ENCODE measurements around the gene PCTP.

- TF ChIP-seq, protein P1, sequence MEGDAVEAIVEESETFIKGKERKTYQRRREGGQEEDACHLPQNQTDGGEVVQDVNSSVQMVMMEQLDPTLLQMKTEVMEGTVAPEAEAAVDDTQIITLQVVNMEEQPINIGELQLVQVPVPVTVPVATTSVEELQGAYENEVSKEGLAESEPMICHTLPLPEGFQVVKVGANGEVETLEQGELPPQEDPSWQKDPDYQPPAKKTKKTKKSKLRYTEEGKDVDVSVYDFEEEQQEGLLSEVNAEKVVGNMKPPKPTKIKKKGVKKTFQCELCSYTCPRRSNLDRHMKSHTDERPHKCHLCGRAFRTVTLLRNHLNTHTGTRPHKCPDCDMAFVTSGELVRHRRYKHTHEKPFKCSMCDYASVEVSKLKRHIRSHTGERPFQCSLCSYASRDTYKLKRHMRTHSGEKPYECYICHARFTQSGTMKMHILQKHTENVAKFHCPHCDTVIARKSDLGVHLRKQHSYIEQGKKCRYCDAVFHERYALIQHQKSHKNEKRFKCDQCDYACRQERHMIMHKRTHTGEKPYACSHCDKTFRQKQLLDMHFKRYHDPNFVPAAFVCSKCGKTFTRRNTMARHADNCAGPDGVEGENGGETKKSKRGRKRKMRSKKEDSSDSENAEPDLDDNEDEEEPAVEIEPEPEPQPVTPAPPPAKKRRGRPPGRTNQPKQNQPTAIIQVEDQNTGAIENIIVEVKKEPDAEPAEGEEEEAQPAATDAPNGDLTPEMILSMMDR (IDR thresholded peaks at IDR 0.05 in 4 of 5, conservative IDR thresholded peaks at IDR 0.05 in 1 of 5) = no peak
- TF ChIP-seq POLR2A (IDR thresholded peaks at IDR 0.05) = no peak
Observed at GRCh38 chr17:55756689-55757088, 5.8 kb downstream of the PCTP start.

Data from gastrocnemius medialis (tissue), 4 donors.